ENCODE measurements around the gene SREBF1.

GRCh38 chr17:17856386-17856785, 19.6 kb upstream of the SREBF1 start:
- no peak for TF ChIP-seq CTCF (IDR thresholded peaks at IDR 0.05; ENCODE audit: borderline replicate concordance, extremely low read depth, low read length, poor library complexity, severe bottlenecking)
- no peak for TF ChIP-seq EZH2 (IDR thresholded peaks at IDR 0.05; ENCODE audit: borderline replicate concordance, low read depth, low read length, severe bottlenecking)
